IMR-90 (cell line): ENCODE measurements around the gene PDLIM4. TPM values are rescaled to one million over a fixed set of nuclear protein-coding genes. Genes with fewer than 3 reads are reported as not detected.
A peak's percentile ranks its signal among the peaks of the same experiment; 100 is the strongest.

Experiments used
- ATAC-seq: fragments of 200-7000 bp; cut with Tn5 transposase; 2 replicates; pipeline ENCODE4 v1.9.1; 2020; ENCODE audit warnings: low read depth, mild to moderate bottlenecking, moderate library complexity
- BruUV-seq: library from RNA; stranded (reverse); fragments of 400-500 nt; replicated peaks from 2 replicates; lab custom pipeline; 2021; lab: Mats Ljungman, UMichigan
- CTCF ChIA-PET: fragments of 300-600 bp; formaldehyde crosslinking; extraction: SDS; loops from one replicate; lab custom pipeline; 2021; ENCODE audit warnings: antibody characterized with exemption; lab: Yijun Ruan, JAX
- POLR2A ChIA-PET: fragments of 300-600 bp; sonication (Branson Sonifier 250); formaldehyde crosslinking; loops from one replicate; lab custom pipeline; 2022; ENCODE audit warnings: antibody characterized with exemption; ENCODE audit not compliant: unreplicated experiment; lab: Charles Lee
- DNase-seq: peaks from one replicate; pipeline ENCODE4 v3.0.0; 2013
- H2AFZ ChIP-seq: replicated peaks from 2 replicates; pipeline ENCODE3; 2013; ENCODE audit warnings: low read length, mild to moderate bottlenecking; ENCODE audit not compliant: poor library complexity
- H2AK5ac ChIP-seq: 2 replicates; pipeline ENCODE4 v1.6.1; 2013; ENCODE audit warnings: low read depth, low read length, inconsistent platforms
- H2AK9ac ChIP-seq: replicated peaks from 2 replicates; pipeline ENCODE3; 2013; ENCODE audit warnings: mild to moderate bottlenecking, low read depth, low read length, moderate library complexity; ENCODE audit not compliant: poor library complexity
- H2BK120ac ChIP-seq: 2 replicates; pipeline ENCODE4 v1.6.1; 2013; ENCODE audit warnings: low read depth, low read length, inconsistent platforms
- H2BK15ac ChIP-seq: 3 replicates; pipeline ENCODE4 v1.6.1; 2013; ENCODE audit warnings: low read depth, low read length, inconsistent platforms
- H2BK20ac ChIP-seq: 2 replicates; pipeline ENCODE4 v1.6.1; 2013; ENCODE audit warnings: low read depth, mild to moderate bottlenecking, inconsistent platforms, low read length, moderate library complexity
- H2BK5ac ChIP-seq: 2 replicates; pipeline ENCODE4 v1.6.1; 2013; ENCODE audit warnings: mild to moderate bottlenecking, low read depth, low read length, inconsistent platforms; ENCODE audit not compliant: poor library complexity, severe bottlenecking
- H3K14ac ChIP-seq: replicated peaks from 2 replicates; pipeline ENCODE4 v1.6.1; 2013; ENCODE audit warnings: low read depth, low read length, inconsistent platforms
- H3K18ac ChIP-seq: 2 replicates; pipeline ENCODE4 v1.6.1; 2013; ENCODE audit warnings: low read depth, low read length, control low read depth
- H3K23ac ChIP-seq: 2 replicates; pipeline ENCODE4 v1.6.1; 2013; ENCODE audit warnings: low read depth, low read length, inconsistent platforms
- H3K27ac ChIP-seq: 2 replicates; pipeline ENCODE4 v1.5.1; 2013; ENCODE audit warnings: mild to moderate bottlenecking, control low read depth, low read length; ENCODE audit not compliant: insufficient read depth
- H3K27me3 ChIP-seq: 2 replicates; pipeline ENCODE4 v1.6.1; 2013; ENCODE audit warnings: low read length; ENCODE audit not compliant: control insufficient read depth, insufficient read depth
- H3K36me3 ChIP-seq: 2 replicates; pipeline ENCODE4 v1.6.1; 2013; ENCODE audit warnings: low read length, mixed read lengths; ENCODE audit not compliant: control insufficient read depth, insufficient read depth
- H3K4ac ChIP-seq: 2 replicates; pipeline ENCODE4 v1.6.1; 2013; ENCODE audit warnings: low read depth, low read length, inconsistent platforms
- H3K4me1 ChIP-seq: 2 replicates; pipeline ENCODE4 v1.6.1; 2013; ENCODE audit warnings: low read length, mixed read lengths; ENCODE audit not compliant: control insufficient read depth, insufficient read depth
- H3K4me2 ChIP-seq: 2 replicates; pipeline ENCODE4 v1.6.1; 2013; ENCODE audit warnings: low read depth, mild to moderate bottlenecking, control low read depth, low read length, moderate library complexity
- H3K4me3 ChIP-seq: 2 replicates; pipeline ENCODE4 v1.5.1; 2013; ENCODE audit warnings: low read depth, mild to moderate bottlenecking, control low read depth, low read length, moderate library complexity; ENCODE audit not compliant: insufficient read depth
- H3K56ac ChIP-seq: 2 replicates; pipeline ENCODE4 v1.6.1; 2013; ENCODE audit warnings: low read length, inconsistent platforms; ENCODE audit not compliant: insufficient read depth; ENCODE audit errors: extremely low read depth
- H3K79me1 ChIP-seq, 2 experiments: 2 replicates each; pipeline ENCODE4 v1.6.1; 2013; ENCODE audit warnings: low read length in 2 of 2, inconsistent platforms in 1 of 2, low read depth in 1 of 2
- H3K9ac ChIP-seq: 2 replicates; pipeline ENCODE4 v1.6.1; 2013; ENCODE audit warnings: low read depth, low read length, control low read depth
- H3K9me1 ChIP-seq: 2 replicates; pipeline ENCODE4 v1.6.1; 2013; ENCODE audit warnings: low read length, inconsistent platforms; ENCODE audit not compliant: insufficient read depth
- H3K9me3 ChIP-seq: 2 replicates; pipeline ENCODE4 v1.6.1; 2013; ENCODE audit warnings: low read length; ENCODE audit not compliant: control insufficient read depth, insufficient read depth
- H4K20me1 ChIP-seq: 2 replicates; pipeline ENCODE4 v1.6.1; 2013; ENCODE audit warnings: low read length, inconsistent platforms; ENCODE audit not compliant: insufficient read depth
- H4K5ac ChIP-seq: 2 replicates; pipeline ENCODE4 v1.6.1; 2013; ENCODE audit warnings: mild to moderate bottlenecking, low read depth, low read length, control low read depth
- H4K8ac ChIP-seq, 2 experiments: 2 replicates each; pipeline ENCODE4 v1.6.1; 2013; ENCODE audit warnings: low read depth in 2 of 2, low read length in 2 of 2, control low read depth in 1 of 2, inconsistent platforms in 1 of 2
- H4K91ac ChIP-seq: 2 replicates; pipeline ENCODE4 v1.6.1; 2013; ENCODE audit warnings: low read depth, low read length, inconsistent platforms; ENCODE audit not compliant: insufficient read depth
- CEBPB ChIP-seq: IDR thresholded peaks from 2 replicates; pipeline ENCODE4 v1.6.1; 2012; ENCODE audit warnings: low read depth, low read length, improper control_type of control experiment
- MAFK ChIP-seq: IDR thresholded peaks from 2 replicates; pipeline ENCODE4 v1.6.1; 2012; ENCODE audit warnings: low read depth, low read length, improper control_type of control experiment
- MAZ ChIP-seq: IDR thresholded peaks from 2 replicates; pipeline ENCODE4 v1.6.1; 2012; ENCODE audit warnings: low read depth, mild to moderate bottlenecking, low read length, improper control_type of control experiment, moderate library complexity, borderline replicate concordance
- MXI1 ChIP-seq: IDR thresholded peaks from 2 replicates; pipeline ENCODE4 v1.6.1; 2012; ENCODE audit warnings: low read depth, mild to moderate bottlenecking, low read length, moderate library complexity, borderline replicate concordance
- NFE2L2 ChIP-seq: fragments of 150-350 bp; IDR thresholded peaks from 2 replicates; pipeline ENCODE4 v1.6.1; 2016; ENCODE audit warnings: low read depth, mild to moderate bottlenecking, low read length
- POLR2A ChIP-seq: IDR thresholded peaks from 2 replicates; pipeline ENCODE4 v1.6.1; 2012; ENCODE audit warnings: mild to moderate bottlenecking, low read depth, low read length
- RAD21 ChIP-seq: IDR thresholded peaks from 2 replicates; pipeline ENCODE4 v1.6.1; 2012; ENCODE audit warnings: low read length, improper control_type of control experiment
- RCOR1 ChIP-seq: IDR thresholded peaks from 2 replicates; pipeline ENCODE4 v1.6.1; 2012; ENCODE audit warnings: mild to moderate bottlenecking, low read length, improper control_type of control experiment; ENCODE audit not compliant: insufficient replicate concordance
- RFX5 ChIP-seq: IDR thresholded peaks from 2 replicates; pipeline ENCODE4 v1.8.0; 2012; ENCODE audit warnings: low read depth, mild to moderate bottlenecking, low read length, moderate library complexity
- SMC3 ChIP-seq: fragments of 150-350 bp; IDR thresholded peaks from 2 replicates; pipeline ENCODE4 v1.6.1; 2016; ENCODE audit warnings: low read depth, mild to moderate bottlenecking, antibody characterized with exemption, low read length, moderate library complexity
- USF2 ChIP-seq: fragments of 150-350 bp; IDR thresholded peaks from 2 replicates; pipeline ENCODE4 v1.6.1; 2017; ENCODE audit warnings: mild to moderate bottlenecking, antibody characterized with exemption, low read length, low read depth
- WGBS, 2 experiments: methylation state at CpG; one replicate each; pipeline versions ENCODE4 v1.1.5 to v1.1.7; 2013; ENCODE audit warnings: missing lambda C conversion rate in 2 of 2; ENCODE audit not compliant: insufficient read length in 1 of 2; ENCODE audit errors: extremely low coverage in 2 of 2; 5-methylcytosine and 5-hydroxymethylcytosine counted together
- dilution Hi-C: fragments of 300-500 bp; cut with HindIII; formaldehyde crosslinking; loops from one replicate; pipeline ENCODE4 v1.14.3; 2018; ENCODE audit warnings: low sequenced_read_pairs; ENCODE audit not compliant: unreplicated experiment
- in situ Hi-C: fragments of 300-500 bp; cut with MboI; formaldehyde crosslinking; loops from 3 replicates; pipeline ENCODE4 v1.14.3; 2019; ENCODE audit warnings: low sequenced_read_pairs, inconsistent platforms, mixed read lengths
- intact Hi-C: fragments of 100-400 bp; cut with micrococcal nuclease; formaldehyde crosslinking; loops from 2 replicates; pipeline ENCODE4 v1.10.0; 2022
- polyA plus RNA-seq, 3 experiments: library from polyadenylated mRNA; depleted of rRNA; stranded (reverse); fragments of >200 nt; gene quantifications; 2 replicates each; pipeline ENCODE4 v1.2.3, GENCODE V29; 2012; ENCODE audit warnings: low replicate concordance in 1 of 3
- total RNA-seq: library from RNA; depleted of rRNA; stranded (reverse); fragments of >200 nt; gene quantifications from 2 replicates; pipeline ENCODE4 v1.2.3, GENCODE V29; 2012
- TF ChIP-seq, protein P1 (sequence below): fragments of 150-350 bp; IDR thresholded peaks from 2 replicates; pipeline ENCODE4 v1.6.1; 2016; ENCODE audit warnings: low read depth, mild to moderate bottlenecking, low read length, moderate library complexity, borderline replicate concordance
- TF ChIP-seq, protein P2 (sequence below): conservative IDR thresholded peaks from 2 replicates; pipeline ENCODE4 v1.5.1; 2012; ENCODE audit warnings: mild to moderate bottlenecking, low read depth, low read length, improper control_type of control experiment

The PDLIM4 gene
- total and polyA plus RNA-seq, 2 of the 4 experiments (the other 2 are of a cell fraction) = 61.1 to 214 TPM

DNA sequence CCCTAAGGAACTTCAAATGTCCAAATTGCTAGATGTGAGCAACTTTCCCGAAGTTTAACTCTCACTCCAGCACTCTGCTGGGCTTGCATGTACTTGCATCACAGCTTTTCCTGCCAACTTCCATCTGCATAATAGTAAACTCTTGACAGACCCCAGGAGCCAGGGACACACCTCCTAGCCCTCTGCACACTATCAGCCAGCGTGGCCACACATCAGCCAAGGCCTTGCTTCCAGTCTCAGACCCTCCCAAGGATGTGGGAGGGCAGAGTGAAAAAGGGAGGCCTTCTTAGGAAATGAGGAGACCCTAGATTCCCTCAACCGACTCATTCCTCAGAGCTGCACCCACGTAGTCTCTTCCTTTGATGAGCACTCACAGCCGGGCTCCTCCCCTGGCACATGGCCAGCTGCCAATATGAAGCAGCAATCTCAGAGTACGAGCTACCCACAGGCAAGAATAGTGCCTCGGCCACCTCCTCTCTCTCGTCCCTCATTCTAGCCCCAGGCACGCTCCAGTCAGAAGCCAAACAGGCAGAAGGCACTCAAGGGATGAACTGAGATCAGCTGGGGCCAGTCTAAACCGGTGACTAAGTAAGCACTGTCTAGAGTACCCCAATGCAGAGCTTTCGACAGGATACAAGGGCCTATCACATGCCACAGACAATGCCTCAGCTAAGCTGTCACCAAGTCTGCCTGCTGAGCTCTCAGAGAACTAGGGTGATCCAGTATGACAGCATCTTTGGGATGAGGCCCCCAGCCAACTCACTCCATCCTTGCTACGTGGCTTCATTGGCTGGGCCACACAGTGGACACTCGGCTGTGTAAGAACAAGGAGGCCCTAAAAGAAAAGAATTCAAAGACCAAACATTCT is 32.1 kb upstream of the PDLIM4 start:
- intact Hi-C loops = no loop called here
- POLR2A ChIA-PET = no interaction called here
- H4K20me1 ChIP-seq = peaks cover 49% of the 10 kb centered on the region
- TF ChIP-seq MAFK (no peak), RFX5 (peak; percentile 66; the same call in 1 of the 2 replicates), USF2 (no peak), MXI1 (0 out of 2 replicates have a peak, but pooled peaks have one; percentile 42), SMC3 (no peak), CEBPB (peak; percentile 74), MAZ (peak; percentile 36; the same call in 1 of the 2 replicates), RAD21 (no peak), POLR2A (peak; percentile 61), NFE2L2 (no peak), RCOR1 (no peak)
- TF ChIP-seq, protein P1, sequence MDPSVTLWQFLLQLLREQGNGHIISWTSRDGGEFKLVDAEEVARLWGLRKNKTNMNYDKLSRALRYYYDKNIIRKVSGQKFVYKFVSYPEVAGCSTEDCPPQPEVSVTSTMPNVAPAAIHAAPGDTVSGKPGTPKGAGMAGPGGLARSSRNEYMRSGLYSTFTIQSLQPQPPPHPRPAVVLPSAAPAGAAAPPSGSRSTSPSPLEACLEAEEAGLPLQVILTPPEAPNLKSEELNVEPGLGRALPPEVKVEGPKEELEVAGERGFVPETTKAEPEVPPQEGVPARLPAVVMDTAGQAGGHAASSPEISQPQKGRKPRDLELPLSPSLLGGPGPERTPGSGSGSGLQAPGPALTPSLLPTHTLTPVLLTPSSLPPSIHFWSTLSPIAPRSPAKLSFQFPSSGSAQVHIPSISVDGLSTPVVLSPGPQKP = no peak
- TF ChIP-seq, protein P2, sequence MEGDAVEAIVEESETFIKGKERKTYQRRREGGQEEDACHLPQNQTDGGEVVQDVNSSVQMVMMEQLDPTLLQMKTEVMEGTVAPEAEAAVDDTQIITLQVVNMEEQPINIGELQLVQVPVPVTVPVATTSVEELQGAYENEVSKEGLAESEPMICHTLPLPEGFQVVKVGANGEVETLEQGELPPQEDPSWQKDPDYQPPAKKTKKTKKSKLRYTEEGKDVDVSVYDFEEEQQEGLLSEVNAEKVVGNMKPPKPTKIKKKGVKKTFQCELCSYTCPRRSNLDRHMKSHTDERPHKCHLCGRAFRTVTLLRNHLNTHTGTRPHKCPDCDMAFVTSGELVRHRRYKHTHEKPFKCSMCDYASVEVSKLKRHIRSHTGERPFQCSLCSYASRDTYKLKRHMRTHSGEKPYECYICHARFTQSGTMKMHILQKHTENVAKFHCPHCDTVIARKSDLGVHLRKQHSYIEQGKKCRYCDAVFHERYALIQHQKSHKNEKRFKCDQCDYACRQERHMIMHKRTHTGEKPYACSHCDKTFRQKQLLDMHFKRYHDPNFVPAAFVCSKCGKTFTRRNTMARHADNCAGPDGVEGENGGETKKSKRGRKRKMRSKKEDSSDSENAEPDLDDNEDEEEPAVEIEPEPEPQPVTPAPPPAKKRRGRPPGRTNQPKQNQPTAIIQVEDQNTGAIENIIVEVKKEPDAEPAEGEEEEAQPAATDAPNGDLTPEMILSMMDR = no peak

More for the DNA sequence above, 32.1 kb upstream of the PDLIM4 start:
- Histone ChIP-seq H3K56ac (no peak overlapping the region; the same call in 1 of the 2 replicates), H4K8ac (peak overlapping the region; percentile 5 to 56; a peak in 3 of 4 replicates), H3K36me3 (no peaks in the 10 kb centered on the region), H3K9me1 (peaks cover 39% of the 10 kb centered on the region), H2BK15ac (peak overlapping the region; percentile 3; the same call in 1 of the 3 replicates), H2BK20ac (peak overlapping the region; percentile 10; the same call in 1 of the 2 replicates), H3K4me3 (no peak overlapping the region), H4K91ac (peak overlapping the region; percentile 54), H3K4me2 (peak overlapping the region; percentile 64), H3K4me1 (peaks cover 39% of the 10 kb centered on the region), H3K79me1 (peaks cover 34 to 66% of the 10 kb centered on the region in 2 experiments), H2AK9ac (peak overlapping the region; percentile 70), H2AFZ (peak overlapping the region; percentile 11), H3K9me3 (no peaks in the 10 kb centered on the region), H2AK5ac (peak overlapping the region; percentile 72), H3K18ac (peak overlapping the region; percentile 33), H2BK120ac (peak overlapping the region; percentile 15), H3K9ac (peak overlapping the region; percentile 15; the same call in 1 of the 2 replicates), H3K27me3 (no peaks in the 10 kb centered on the region), H2BK5ac (peak overlapping the region; percentile 55), H3K23ac (peak overlapping the region; percentile 73), H3K4ac (peak overlapping the region; percentile 47), H4K5ac (no peak overlapping the region; the same call in 1 of the 2 replicates), H3K14ac (peak overlapping the region; percentile 41), H3K27ac (peak overlapping the region; percentile 54)
- CTCF ChIA-PET = interaction anchor here (0.8 to 1.5 kb wide), 5 partner anchors 13 to 163 kb away, joined by 3 to 5 read pairs (median 3); no protein-coding TSS in a partner anchor
- peak; percentile 18 for ATAC-seq
- DNase-seq = peak; percentile 79
- dilution Hi-C loops = no loop called here
- in situ Hi-C loops = no loop called here
- no TSS peak for BruUV-seq
- 52% methylated on average over 6 of the region's 13 CpGs; no CpG with 5 or more reads in 1 of the 2 experiments for WGBS, 2 experiments
